Epithelial cell of proximal tubule (primary cell): ENCODE results near the gene ADARB2. TPM values are rescaled to one million over a fixed set of nuclear protein-coding genes. Genes with fewer than 3 reads are reported as not detected.

Source experiments
- DNase-seq: peaks from one replicate; pipeline ENCODE4 v3.0.0-alpha.2; 2011; ENCODE audit warnings: low read depth
- H3K4me3 ChIP-seq: 2 replicates; pipeline ENCODE4 v1.5.1; 2011; ENCODE audit warnings: low read depth, mild to moderate bottlenecking, low read length
- total RNA-seq: library from RNA; depleted of rRNA; stranded (reverse); fragments of >200 nt; gene quantifications from 2 replicates; pipeline ENCODE4 v1.2.3, GENCODE V29; 2015
- TF ChIP-seq, protein P1 (sequence below): conservative IDR thresholded peaks from 2 replicates; pipeline ENCODE4 v1.5.1; 2012; ENCODE audit warnings: low read depth, mild to moderate bottlenecking, low read length

ADARB2 gene
- total RNA-seq, 1 donor from 2014 or later: 0.63 TPM

- DNase-seq: no peak
- H3K4me3 ChIP-seq: no peak overlapping the region
- TF ChIP-seq, protein P1, sequence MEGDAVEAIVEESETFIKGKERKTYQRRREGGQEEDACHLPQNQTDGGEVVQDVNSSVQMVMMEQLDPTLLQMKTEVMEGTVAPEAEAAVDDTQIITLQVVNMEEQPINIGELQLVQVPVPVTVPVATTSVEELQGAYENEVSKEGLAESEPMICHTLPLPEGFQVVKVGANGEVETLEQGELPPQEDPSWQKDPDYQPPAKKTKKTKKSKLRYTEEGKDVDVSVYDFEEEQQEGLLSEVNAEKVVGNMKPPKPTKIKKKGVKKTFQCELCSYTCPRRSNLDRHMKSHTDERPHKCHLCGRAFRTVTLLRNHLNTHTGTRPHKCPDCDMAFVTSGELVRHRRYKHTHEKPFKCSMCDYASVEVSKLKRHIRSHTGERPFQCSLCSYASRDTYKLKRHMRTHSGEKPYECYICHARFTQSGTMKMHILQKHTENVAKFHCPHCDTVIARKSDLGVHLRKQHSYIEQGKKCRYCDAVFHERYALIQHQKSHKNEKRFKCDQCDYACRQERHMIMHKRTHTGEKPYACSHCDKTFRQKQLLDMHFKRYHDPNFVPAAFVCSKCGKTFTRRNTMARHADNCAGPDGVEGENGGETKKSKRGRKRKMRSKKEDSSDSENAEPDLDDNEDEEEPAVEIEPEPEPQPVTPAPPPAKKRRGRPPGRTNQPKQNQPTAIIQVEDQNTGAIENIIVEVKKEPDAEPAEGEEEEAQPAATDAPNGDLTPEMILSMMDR: no peak
Observed at GRCh38 chr10:1607466-1607865, 129.9 kb downstream of the ADARB2 start.

DNA sequence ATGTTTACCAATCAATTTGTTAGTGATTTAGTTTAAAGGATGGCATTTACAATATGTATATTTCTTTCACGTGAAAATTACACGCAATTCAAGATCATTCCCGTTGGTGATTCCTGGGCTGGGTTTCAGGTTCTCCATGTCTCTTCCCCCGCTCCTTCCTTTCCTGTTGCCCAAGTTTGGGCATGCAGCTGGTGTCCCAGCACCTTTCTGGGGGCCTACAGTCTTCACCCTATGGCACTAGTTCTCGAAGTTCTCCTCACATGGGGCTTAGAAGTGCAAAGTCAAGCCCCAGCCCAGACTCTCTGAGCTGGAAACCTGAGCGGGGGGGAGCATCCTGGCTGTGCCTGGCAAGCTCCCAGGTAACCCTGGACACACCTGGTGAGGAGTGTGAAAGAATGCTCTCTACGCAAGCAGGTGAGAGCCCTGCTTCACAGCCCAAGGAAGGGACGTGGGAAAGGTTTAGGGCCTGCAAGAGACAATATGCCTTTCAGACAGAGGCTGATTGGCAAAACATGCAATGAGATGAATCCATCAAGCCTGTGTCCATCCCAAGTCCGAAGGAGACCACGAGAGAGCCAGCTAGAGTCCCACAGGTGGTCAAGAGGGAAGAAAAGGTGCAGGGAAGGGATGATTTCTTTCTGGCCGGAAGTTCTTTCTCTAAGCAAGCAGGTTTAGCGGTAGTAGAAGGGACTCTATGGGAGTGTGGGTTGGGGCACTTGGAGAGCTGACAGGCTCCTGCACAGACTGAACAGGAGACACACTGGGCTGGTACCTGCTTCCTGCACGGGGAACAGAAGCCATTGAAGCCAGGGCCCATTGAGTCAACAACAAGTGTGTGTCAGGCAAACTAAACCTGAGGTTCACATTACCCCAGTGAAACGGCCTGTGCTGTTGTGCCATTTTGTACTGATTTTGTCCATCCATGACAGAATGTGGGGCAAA is 131.1 kb downstream of the ADARB2 start:
- no peak for DNase-seq
- H3K4me3 ChIP-seq: no peak overlapping the region
- TF ChIP-seq, protein P1: no peak

DNA sequence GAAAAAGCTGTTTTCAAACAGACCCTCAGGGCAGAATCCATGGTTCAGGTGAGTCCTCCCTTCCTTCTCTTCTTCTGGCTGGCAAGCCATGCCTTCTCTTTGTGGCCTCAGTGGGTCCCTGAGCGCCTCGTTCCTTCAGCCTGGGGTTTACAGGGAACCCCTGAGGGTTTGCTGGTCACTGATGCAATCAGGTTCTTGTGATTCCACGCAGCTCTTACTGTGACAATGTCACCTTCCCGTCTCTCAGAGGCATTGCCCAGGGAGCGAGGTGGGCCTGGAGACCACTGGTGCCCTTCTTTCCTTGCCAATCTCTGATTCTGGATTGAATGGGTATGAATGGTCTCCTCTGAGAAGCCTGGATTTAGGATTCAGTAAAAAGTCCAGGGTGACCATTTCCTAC is 132.2 kb downstream of the ADARB2 start:
- DNase-seq: no peak
- TF ChIP-seq, protein P1: no peak
- no peak overlapping the region for H3K4me3 ChIP-seq

- no peak for DNase-seq
- no peak overlapping the region for H3K4me3 ChIP-seq
- TF ChIP-seq, protein P1: no peak
Observed at GRCh38 chr10:1604246-1604645, 133.1 kb downstream of the ADARB2 start.

DNA sequence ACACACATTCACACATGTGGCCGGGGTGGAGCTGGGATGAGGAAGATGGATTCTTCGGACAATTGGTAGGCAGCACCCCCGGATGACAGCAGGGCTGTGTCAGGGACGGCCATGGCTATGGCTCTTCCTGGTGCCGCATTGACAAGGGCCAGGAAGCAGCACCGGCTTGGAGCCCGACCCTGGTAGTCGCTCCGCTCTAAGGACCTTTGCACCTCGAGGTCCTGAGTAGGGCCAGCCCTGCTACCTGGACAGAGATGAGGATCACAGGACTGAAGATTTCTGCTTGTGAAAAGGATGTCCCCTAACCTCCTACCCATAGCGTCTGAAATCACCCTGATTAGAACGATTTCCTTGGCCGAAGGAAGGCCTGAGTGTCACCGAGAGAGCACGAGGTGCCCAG is 134.1 kb downstream of the ADARB2 start:
- no peak overlapping the region for H3K4me3 ChIP-seq
- TF ChIP-seq, protein P1: no peak

DNA sequence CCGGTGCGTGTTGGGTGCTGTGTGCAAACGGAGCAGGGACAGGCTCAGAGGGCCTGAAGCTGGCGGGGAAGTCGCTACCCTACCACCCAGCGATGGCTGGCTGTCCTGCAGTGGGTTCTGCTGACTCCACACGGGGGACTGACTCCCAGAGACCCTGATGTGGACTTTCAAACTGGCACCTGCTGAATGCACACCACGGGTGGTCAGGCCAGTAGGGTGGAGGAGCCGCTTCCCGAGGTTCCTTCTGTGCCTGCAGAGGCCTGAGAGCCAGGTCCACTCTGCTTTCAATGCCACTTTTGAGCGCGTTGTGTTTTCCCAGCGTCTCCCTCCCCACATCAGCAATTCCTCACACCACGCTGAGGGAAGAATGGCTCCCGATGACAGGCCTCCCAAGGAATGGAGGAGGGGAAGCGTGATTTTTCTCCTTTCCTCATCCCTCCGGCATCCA is 135.3 kb downstream of the ADARB2 start:
- no peak for DNase-seq
- TF ChIP-seq, protein P1: no peak
- no peak overlapping the region for H3K4me3 ChIP-seq

More for the DNA sequence above, 134.1 kb downstream of the ADARB2 start:
- DNase-seq: no peak

GRCh38 chr10:1601406-1601805 is 135.9 kb downstream of the ADARB2 start:
- DNase-seq: no peak
- no peak overlapping the region for H3K4me3 ChIP-seq
- TF ChIP-seq, protein P1: no peak
